ENCODE measurements around the gene EPHB2. TPM values are rescaled to one million over a fixed set of nuclear protein-coding genes. Genes with fewer than 3 reads are reported as not detected.

Gene EPHB2
- total and polyA plus RNA-seq, 2 of the 8 experiments (the other 6 are each of a cell fraction or from before 2014, with no cell fraction given), result 15.8 to 17.2 TPM

DNA sequence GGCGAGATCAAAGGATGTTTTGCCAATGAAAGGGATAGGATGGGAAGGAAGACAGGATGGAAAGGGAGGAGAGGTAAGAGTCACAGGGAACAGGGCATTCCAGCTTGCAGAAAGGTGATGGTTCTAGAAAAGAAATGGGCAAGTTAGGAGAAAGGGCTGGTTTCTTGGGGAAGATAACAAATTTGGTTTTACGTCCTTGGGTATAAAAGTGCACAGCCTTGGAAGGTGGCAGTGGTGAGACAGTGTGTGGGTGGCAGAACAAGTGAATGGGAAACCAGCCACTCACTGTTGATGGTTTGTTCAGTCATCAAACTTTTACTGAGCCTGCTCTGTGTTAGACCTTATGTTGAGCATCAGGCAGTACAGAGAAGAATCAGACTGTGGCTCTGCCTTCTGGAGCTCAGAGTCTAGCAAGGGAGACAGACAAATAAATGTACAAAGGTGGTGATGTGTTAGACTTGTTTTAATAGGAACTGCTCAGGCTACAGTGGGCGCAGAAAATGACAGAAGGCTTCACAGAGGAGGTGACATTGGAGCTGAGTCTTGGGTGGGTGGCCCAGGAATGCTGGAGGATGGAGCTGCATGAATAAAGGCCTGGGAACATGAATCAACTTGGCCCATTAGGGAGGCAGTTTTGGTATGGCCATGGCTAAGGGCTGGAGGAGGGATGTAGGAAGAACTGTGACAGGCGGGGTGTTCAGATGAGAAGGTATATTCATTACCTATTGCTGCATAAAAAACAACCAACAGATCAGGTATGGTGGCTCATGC, 76.3 kb downstream of the EPHB2 start (continued):
- TF ChIP-seq YY1 (IDR thresholded peaks at IDR 0.05; ENCODE audit: low read depth, low read length) (no peak), RFX5 (IDR thresholded peaks at IDR 0.05; ENCODE audit: borderline replicate concordance, low read depth, low read length) (no peak), SAP30 (IDR thresholded peaks at IDR 0.05; ENCODE audit: insufficient read depth, insufficient replicate concordance, low read length) (no peak), POU5F1 (IDR thresholded peaks at IDR 0.05; ENCODE audit: low read depth, low read length) (no peak), SIRT6 (IDR thresholded peaks at IDR 0.05; ENCODE audit: low read length) (no peak), HDAC2 (IDR thresholded peaks at IDR 0.05; ENCODE audit: borderline replicate concordance in 1 of 2, low read depth in 2 of 2, low read length in 2 of 2) (no peak), KDM5A (IDR thresholded peaks at IDR 0.05; ENCODE audit: low read length) (no peak), EP300 (IDR thresholded peaks at IDR 0.05; ENCODE audit: borderline replicate concordance in 1 of 2, low read depth in 2 of 2, low read length in 2 of 2) (no peak), POLR2AphosphoS5 (IDR thresholded peaks at IDR 0.05; ENCODE audit: low read depth, low read length) (no peak)
- TF ChIP-seq, protein P1, sequence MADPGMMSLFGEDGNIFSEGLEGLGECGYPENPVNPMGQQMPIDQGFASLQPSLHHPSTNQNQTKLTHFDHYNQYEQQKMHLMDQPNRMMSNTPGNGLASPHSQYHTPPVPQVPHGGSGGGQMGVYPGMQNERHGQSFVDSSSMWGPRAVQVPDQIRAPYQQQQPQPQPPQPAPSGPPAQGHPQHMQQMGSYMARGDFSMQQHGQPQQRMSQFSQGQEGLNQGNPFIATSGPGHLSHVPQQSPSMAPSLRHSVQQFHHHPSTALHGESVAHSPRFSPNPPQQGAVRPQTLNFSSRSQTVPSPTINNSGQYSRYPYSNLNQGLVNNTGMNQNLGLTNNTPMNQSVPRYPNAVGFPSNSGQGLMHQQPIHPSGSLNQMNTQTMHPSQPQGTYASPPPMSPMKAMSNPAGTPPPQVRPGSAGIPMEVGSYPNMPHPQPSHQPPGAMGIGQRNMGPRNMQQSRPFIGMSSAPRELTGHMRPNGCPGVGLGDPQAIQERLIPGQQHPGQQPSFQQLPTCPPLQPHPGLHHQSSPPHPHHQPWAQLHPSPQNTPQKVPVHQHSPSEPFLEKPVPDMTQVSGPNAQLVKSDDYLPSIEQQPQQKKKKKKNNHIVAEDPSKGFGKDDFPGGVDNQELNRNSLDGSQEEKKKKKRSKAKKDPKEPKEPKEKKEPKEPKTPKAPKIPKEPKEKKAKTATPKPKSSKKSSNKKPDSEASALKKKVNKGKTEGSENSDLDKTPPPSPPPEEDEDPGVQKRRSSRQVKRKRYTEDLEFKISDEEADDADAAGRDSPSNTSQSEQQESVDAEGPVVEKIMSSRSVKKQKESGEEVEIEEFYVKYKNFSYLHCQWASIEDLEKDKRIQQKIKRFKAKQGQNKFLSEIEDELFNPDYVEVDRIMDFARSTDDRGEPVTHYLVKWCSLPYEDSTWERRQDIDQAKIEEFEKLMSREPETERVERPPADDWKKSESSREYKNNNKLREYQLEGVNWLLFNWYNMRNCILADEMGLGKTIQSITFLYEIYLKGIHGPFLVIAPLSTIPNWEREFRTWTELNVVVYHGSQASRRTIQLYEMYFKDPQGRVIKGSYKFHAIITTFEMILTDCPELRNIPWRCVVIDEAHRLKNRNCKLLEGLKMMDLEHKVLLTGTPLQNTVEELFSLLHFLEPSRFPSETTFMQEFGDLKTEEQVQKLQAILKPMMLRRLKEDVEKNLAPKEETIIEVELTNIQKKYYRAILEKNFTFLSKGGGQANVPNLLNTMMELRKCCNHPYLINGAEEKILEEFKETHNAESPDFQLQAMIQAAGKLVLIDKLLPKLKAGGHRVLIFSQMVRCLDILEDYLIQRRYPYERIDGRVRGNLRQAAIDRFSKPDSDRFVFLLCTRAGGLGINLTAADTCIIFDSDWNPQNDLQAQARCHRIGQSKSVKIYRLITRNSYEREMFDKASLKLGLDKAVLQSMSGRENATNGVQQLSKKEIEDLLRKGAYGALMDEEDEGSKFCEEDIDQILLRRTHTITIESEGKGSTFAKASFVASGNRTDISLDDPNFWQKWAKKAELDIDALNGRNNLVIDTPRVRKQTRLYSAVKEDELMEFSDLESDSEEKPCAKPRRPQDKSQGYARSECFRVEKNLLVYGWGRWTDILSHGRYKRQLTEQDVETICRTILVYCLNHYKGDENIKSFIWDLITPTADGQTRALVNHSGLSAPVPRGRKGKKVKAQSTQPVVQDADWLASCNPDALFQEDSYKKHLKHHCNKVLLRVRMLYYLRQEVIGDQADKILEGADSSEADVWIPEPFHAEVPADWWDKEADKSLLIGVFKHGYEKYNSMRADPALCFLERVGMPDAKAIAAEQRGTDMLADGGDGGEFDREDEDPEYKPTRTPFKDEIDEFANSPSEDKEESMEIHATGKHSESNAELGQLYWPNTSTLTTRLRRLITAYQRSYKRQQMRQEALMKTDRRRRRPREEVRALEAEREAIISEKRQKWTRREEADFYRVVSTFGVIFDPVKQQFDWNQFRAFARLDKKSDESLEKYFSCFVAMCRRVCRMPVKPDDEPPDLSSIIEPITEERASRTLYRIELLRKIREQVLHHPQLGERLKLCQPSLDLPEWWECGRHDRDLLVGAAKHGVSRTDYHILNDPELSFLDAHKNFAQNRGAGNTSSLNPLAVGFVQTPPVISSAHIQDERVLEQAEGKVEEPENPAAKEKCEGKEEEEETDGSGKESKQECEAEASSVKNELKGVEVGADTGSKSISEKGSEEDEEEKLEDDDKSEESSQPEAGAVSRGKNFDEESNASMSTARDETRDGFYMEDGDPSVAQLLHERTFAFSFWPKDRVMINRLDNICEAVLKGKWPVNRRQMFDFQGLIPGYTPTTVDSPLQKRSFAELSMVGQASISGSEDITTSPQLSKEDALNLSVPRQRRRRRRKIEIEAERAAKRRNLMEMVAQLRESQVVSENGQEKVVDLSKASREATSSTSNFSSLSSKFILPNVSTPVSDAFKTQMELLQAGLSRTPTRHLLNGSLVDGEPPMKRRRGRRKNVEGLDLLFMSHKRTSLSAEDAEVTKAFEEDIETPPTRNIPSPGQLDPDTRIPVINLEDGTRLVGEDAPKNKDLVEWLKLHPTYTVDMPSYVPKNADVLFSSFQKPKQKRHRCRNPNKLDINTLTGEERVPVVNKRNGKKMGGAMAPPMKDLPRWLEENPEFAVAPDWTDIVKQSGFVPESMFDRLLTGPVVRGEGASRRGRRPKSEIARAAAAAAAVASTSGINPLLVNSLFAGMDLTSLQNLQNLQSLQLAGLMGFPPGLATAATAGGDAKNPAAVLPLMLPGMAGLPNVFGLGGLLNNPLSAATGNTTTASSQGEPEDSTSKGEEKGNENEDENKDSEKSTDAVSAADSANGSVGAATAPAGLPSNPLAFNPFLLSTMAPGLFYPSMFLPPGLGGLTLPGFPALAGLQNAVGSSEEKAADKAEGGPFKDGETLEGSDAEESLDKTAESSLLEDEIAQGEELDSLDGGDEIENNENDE (IDR thresholded peaks at IDR 0.05; ENCODE audit: insufficient replicate concordance, low read length), result no peak
